ENCODE measurements around the gene PTGR3.

GRCh38 chr18:75223687-75224347 is 14.9 kb upstream of the PTGR3 start:
- TF ChIP-seq CTCF (IDR thresholded peaks at IDR 0.05) (no peak), POLR2A (IDR thresholded peaks at IDR 0.05) (no peak)

Measured in body of pancreas (tissue), 4 donors.